GM21717 (cell line): ENCODE results near the gene SMG7.

Source experiments
- ATAC-seq: cut with Tn5 transposase; IDR thresholded peaks from one replicate; pipeline ENCODE4 v1.9.1; 2021; ENCODE audit warnings: mild to moderate bottlenecking, moderate library complexity; ENCODE audit not compliant: unreplicated experiment

Gene SMG7

DNA sequence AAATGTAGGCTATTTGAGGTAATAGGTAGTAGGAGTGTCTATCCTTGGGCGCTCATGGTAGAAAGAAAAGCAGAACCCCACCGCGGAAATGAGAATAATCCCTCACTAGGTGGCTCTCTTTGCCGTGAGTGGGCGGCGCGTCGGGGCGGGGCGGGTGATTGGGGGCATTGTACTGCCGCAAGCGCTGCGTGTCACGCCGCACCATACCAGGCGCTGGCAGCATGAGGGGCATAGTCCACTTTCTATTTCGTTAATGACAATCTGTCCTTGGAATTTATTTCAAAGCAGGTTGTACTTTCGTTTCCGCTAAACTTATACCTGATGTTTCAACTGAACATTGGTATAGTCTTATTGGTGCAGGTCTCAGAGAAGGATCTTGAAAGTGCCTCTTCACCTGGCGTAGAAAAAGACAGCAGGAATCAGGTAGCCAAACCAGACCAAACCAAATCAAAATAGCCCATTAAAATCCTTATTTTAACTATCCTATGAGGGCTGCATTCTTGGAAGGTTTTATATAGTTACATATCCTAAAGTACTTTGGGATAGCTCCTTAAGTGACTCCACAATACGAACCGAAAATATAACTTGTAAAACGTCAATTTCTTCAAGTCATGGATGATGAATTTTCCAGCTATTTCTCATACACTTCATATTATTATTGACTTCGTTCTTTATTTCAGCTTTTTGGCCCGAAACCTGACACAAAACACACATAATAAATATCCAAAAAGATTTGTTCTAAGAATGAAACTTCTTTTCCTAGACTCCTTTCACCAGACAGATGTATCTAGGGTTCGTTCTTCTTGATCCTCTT is 1.9 kb upstream of the SMG7 start:
- ATAC-seq = peak; percentile 33

DNA sequence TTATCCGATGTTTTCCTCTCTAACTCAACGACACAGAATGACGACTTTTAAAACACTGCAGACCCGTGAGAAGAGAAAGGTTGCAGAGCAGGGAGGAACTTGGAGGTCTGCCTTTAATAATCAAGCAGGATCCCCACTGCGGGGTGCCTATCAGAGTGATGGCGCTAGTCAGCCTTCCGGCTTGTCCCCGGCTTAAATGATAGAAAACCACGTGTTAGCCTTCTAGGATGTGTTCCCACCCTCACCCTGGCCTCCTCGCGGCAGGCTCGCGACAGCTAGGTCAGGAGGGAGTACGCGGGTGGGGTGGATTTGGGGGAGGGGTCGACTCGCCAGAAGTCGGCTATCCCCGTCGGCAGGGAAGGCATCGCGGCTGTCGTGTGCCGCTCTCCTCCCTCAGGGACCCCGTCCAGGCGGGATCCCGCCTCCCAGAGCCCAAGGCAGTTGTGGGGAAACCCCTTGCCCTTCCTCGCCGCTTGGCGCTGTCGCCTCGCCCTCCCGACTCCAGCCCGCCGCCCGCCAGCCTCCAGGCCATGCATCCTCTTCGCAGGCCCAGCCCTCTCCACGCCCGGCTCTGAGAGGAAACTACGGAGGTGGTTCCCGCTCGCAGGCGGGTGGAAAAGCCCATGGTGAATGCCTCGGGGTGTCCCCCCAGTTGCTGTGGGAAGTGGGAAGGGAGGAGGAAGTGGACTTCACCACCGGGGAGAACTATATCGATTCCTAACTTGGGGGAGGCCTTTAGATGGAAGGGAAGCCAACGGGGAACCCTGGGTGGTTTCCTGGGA is 1.1 kb upstream of the SMG7 start:
- peak; percentile 35 for ATAC-seq

DNA sequence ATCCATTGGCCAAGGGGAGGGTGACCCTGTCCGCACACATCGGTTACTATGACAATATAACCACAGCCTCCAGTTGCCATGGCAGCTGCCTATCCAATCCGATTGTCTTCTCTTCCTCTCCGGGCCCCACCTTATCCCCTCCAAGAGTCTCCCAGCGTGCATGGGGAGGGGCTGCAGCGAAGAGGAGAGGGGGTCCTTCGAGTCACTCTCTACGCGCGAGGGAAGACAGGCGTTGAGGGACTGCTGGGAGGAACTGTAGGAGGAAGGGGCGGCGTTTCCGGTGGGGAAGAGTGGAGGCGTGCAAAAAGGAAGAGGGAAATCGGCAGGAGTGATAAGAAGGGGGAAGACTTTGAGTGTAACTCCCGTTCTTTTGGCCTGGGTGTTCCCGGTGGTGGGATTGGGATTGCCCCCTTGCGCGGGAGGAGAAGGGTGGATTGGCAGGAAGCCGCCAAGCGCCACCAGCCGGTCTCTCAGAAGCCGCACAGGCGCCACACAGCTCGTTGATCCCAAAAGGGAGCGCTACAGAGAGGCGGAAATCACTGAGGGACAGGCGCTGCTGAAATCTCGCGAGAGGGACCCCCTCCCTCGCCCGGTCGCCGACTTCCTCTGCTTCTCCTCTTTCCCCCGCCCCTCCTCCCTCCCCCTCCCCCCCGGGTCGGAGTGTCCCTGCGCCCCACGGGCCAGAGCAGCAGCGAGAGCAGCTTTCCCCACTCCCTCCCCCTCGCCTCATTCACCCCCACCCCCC is 384 bp upstream of the SMG7 start:
- peak; percentile 52 for ATAC-seq

DNA sequence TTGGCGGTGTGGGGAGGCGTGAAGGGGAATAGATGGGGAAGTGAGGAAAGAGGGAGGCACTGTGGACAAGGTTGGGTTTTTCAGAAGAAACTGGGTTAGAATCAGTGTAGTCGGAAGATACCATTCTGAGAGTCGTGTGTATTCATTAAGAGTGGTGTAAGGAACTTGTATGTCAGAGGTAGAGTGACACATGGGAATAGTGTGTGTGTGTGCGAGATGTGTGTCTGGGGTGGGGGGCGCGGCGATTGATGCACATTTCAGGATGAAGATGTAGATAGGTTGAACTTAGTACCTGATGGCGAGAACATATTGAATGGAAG is 878 bp downstream of the SMG7 start:
- no peak for ATAC-seq

DNA sequence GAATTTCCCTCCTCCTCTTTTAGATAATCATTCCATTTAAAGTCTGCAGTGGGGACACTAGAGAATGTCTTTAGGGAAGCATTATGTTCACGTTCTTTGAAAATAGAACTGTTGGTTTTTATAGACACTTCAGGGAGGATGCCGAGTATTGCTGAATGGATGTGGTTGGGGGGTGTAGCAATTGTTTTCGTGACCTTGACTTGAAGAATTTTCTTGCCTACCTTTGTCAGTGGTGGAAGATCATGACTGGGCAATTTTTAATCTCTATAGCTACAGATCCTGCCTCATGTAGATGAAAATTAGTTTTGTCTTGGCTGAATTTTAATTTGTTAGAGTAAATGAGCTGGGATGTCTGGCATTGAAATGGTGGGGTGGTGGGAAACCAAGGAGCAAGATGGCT is 3.8 kb downstream of the SMG7 start:
- ATAC-seq = no peak

DNA sequence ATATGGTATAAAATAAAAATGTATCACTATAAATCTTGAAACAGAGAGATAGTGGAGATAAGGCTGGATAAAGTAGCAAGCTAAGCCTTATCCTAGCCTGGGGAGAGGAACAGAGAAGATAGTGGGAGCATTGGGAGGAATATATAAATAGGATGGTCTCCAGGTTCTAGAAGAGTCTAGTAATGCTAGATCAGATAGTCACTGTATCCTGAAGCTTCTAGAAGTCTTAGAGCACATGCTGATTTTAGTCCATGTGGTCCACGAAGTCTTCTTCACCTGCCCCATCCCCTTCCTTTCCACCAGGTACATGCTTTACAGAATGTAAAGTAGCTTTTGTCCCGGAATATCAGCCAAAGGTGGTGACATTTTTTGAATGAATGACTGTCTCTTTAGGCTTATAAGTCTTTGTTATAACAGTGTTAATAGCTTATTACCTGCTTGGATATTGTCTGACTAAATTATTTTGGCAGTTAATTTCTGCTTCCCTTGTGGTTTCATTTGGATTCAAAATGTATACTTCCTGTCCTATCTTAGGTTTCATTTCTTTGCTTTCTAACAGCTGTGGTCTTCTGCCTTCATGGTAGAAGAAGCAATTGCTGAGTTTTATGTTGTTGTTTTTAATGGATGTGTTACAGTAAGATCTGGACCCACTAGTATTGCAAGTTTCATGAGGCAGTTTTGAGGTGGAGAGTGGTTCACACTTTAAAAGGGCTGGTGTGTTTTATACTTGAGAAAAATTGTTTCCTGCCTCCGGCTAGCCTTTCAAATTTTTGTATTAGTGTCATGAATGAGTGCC is 5.9 kb downstream of the SMG7 start:
- peak; percentile 48 for ATAC-seq

DNA sequence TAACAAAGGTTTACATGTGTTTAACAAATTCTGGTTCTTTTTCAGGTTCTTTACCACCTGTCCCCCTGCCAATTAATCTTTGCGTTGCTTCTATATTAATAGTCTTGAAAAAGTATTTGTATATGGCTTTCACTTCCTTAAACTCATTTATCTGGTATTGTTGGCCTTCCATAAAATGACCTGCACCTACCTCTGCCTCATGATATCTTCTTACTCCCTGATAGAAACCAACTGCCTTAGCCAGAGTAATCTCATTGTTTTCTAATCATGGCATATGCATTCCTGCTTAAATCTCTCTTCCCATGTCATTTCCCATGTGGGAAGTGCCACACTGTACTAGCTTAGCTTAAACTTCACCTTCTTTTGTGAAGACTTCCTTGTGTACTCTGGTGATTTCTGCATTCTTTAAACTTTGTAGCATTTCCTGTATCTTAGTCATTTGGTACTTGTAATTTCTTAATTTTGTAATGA is 8.7 kb downstream of the SMG7 start:
- ATAC-seq = peak; percentile 65

DNA sequence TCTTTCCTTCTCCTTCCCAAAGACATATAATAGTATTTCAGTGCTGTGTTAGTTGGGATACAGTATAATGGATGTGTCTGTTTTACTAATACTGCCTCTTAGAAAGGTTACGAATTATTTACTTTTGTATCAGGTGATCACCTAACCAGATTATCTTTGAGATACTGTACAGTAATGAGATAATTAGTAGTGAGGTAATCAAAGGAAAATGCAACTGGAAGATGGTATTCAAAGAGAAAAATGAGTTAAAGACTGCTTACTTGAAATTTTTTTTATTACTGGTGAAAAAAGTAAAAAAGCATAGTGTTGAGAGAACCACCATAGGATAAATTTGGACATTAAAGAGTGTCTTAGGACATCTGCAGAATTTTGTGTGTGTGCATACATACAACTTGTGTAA is 10.9 kb downstream of the SMG7 start:
- no peak for ATAC-seq

DNA sequence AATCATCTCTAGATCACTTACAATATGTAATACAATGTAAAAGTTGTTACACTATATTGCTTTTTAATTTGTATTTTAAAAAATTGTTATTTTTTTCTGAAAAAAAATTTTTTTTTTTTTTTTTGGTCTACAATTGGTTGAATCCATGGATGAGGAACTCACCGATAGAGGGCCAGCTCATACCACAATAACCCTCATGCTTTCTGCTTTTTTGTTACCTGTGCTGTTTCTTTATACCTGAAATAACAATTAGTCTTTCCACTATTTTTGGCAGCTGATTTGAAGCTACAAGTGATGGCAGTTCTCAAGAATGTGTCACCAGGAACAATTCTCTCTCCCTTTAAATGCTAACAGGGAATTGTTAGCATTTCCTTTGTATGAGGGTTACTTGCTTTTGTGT is 12.0 kb downstream of the SMG7 start:
- ATAC-seq = no peak

DNA sequence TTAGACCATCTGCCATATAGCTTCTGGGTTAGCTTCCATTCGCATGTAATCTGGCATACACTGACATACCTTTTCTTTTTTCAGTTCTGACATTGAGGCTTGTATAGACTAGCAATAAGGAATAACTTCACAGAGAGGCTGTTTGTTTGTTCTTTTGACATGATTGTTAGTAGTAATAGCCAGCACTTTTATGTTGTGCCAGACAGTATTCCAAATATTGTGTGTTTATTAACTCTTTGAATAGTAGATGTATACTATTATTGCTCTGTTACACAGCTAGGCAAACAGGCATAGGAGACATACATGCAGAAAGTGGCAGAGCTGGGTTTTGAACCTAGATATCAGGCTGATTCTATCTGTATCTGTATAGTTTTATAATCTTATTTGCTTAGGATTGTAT is 12.6 kb downstream of the SMG7 start:
- no peak for ATAC-seq

DNA sequence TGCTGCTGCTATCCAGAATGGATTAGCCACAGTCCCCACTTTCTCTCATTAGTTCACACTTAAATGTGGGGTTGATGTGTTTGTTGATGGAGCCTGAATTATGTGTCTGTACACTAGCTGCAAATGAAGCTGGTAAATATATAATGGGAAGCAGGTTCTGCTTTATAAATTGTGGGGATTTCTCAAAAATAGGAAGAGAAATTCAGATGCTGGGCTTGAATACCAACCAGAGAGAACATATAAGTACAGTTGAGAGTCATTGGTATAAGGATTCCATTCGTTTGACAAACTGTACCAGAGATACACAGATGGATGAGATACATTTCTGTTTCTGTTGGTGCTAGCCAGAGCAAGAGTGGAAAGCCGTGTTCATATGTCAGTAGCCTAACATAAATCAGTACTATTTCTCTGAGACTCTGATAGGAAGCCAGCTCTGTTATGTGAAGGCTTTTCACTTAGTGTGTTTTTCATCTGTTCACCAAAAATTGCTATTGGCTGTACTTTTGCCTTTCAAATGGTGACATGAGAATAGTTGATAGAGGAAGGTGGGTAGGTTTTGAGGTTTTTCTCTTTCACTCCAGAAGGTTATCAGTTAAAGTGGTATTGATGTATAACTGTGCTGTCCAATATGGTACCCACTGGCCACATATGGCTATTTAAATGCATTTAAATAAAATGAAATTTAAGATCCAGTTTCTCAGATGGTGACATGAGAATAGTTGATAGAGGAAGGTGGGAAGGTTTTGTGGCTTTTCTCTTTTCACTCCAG is 15.6 kb downstream of the SMG7 start:
- ATAC-seq = no peak

DNA sequence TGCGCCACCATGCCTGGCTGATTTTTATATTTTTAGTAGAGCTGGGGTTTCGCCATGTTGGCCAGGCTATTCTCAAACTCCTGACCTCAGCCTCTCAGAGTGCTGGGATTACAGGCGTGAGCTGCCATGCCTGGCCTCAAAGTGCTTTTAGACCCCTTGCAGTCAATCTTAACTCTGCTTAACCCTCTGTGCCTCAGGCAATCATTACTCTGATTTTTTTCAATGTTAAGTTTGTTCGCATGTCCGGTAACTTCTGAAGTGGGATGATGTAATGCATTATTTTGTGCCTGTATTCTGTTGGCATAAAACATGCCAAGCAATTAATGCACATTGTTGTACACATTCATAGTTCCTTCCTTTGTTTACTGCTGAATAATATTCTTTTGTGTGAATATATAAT is 18.6 kb downstream of the SMG7 start:
- no peak for ATAC-seq

DNA sequence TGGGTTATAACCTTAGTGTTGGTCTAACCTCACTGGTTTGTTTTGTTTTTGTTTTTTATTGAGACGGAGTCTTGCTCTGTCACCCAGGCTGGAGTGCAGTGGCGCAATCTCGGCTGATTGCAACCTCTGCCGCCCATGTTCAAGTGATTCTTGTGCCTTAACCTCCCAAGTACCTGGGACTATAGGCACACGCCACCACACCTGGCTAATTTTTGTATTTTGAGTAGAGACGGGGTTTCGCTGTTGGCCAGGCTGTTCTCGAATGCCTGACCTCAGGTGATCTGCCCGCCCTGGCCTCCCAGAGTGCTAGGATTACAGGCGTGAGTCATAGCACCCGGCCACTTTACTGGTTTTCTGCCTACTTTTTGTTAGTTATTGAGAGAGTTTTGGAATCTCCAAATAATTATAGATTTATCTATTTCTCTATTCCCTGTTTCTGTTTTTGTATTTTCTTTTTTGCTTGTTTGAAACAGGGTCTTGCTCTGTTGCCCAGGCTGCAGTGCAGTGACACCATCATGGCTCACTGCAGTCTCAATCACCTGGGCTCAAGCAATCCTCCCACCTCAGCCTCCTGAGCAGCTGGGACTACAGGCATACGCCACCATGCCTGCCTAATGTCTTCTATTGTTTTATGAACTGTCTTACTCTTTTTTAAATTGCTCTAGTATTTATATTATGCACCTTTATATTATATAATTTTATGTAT is 21.4 kb downstream of the SMG7 start:
- ATAC-seq = no peak

DNA sequence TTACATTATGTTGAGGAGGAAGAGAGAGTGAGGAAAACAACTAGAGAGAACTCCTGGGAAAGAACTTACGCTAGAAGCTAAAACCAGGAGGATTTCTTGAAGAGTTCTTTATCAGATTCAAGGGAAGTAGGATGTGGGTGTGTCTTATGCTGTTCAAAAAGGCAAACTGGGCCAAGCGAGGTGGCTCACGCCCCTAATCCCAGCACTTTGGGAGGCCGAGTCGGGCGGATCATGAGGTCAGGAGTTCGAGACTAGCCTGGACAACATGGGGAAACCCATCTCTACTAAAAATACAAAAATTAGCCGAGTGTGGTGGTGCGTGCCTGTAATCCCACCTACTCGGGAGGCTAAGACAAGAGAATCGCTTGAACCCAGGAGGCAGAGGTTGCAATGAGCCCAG is 23.1 kb downstream of the SMG7 start:
- ATAC-seq = no peak

DNA sequence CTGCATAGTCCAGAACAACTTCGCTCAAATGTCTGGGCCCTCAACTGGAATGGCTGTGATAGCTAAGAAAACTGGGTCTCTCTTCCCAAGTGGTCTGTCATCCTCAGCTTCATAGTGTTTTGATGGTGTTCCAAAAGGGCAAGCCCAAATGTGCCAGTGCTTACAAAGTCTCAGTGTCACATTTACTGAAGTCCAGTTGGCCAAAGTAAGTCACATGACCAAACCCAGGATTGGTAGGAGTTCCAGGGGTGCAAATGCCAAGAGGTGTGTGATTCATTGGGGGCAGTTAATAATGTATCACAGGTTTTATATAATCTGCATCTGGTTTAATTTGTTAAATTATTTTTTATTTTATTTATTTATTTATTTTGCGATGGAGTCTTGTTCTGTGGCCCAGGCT is 24.9 kb downstream of the SMG7 start:
- ATAC-seq = no peak

DNA sequence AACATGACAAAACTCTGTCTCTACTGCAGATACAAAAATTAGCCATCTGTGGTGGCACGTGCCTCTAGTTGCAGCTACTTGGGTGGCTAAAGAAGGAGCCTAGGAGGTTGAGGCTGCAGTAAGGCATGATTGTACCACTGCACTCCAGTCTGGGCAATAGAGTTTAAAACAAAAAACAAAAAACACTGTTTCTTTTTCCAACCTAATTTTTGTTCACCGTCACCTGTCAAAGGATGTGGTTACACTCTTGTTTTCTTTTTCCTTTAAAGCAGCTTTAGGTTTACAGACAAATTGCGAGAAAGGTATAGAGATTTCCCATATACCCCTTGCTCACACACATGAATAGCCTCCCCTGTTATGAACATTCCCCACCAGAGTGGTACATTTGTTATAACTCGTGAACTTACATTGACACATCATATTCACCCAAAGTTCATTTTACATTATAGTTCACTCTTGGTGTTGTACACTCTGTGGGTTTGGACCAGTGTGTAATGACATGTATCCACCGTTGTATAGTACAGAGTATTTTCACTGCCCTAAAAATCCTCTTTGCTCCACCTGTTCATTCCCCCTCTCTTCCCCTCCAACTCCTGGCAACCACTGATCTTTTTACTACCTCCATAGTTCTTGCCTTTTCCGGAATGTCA is 26.2 kb downstream of the SMG7 start:
- ATAC-seq = no peak

DNA sequence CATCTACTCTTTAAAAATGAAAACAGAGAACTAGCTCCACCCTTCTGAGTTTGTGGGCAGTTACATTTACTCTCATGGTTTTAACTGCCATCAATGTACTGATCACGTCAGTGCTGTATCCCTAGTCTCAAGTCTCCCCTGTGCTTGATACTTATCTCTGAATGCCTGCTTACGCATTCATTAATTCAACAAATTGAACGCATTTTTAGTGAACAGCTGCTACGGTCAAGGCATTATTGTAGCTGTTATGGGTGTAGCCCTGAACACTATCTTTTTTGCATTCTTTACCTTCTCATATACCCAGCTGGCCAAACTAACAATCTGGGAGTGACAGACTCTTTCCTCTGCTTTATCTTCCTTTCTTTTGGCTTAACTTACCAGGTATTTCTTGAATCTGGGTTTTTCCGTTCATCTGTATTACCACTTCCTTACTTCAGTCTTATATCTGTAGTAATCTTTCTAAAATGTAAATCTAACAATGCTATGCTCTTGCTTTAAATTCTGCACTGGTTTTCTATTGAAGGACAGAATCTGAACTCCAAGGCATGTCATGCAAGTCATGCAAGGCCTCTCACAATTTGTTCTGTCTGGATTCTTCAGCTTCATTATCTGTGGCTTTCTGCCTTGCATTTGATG is 33.3 kb downstream of the SMG7 start:
- no peak for ATAC-seq

DNA sequence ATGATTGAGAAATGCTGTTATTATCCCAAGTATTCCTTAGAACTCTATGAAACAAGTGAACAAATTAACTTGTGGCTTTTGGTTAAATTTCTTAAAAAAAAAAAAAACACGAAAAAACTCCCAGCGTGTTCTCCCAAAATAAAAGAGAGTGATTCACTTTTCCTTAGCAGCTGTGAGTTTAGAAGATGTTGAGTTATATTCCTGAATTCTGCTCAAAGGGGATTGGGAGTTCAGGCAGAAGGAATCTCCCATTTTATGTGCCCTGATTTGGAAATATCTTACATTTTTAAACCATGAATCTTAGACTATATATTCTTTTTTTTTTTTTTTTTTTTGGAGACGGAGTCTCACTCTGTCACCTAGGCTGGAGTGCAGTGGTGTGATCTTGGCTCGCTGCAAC is 34.3 kb downstream of the SMG7 start:
- no peak for ATAC-seq

DNA sequence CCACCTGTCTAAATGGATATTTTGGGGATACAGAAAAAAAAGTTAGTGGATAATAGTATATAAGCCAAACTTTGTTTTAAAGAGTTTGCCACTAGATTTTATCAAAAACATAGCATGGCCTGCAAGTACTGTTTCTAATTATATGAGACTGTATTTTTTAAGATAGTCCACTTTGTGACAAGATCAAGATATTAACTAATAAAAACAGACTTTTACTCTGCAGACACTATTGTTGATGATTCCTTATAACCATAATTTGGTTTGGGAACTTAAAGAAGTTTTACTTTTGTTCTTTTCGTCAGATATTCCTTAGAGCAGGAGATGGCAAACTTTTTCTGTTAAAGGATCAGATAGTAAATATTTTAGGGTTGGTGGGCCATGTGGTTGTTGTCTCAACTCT is 36.4 kb downstream of the SMG7 start:
- no peak for ATAC-seq
